Glutamatergic neuron (in vitro differentiated cells): ENCODE data around the gene SLC25A43. TPM values are rescaled to one million over a fixed set of nuclear protein-coding genes. Genes with fewer than 3 reads are reported as not detected.

Source experiments
- DNase-seq: peaks from one replicate; pipeline ENCODE4 v3.0.0; 2022
- H3K27ac Mint-ChIP-seq: one replicate; pipeline ENCODE4 v1.8.0; 2020; ENCODE audit warnings: mild to moderate bottlenecking, mixed read lengths, inconsistent platforms; ENCODE audit not compliant: unreplicated experiment
- H3K27me3 Mint-ChIP-seq: one replicate; pipeline ENCODE4 v1.8.0; 2020; ENCODE audit warnings: mild to moderate bottlenecking, moderate library complexity, mixed read lengths, inconsistent platforms; ENCODE audit not compliant: unreplicated experiment
- H3K36me3 Mint-ChIP-seq: one replicate; pipeline ENCODE4 v1.8.0; 2020; ENCODE audit warnings: mild to moderate bottlenecking, mixed read lengths, inconsistent platforms; ENCODE audit not compliant: unreplicated experiment
- H3K4me1 Mint-ChIP-seq: one replicate; pipeline ENCODE4 v1.8.0; 2020; ENCODE audit warnings: mild to moderate bottlenecking, low read depth, mixed read lengths, inconsistent platforms; ENCODE audit not compliant: unreplicated experiment
- H3K4me3 Mint-ChIP-seq: one replicate; pipeline ENCODE4 v1.8.0; 2020; ENCODE audit warnings: mild to moderate bottlenecking, mixed read lengths, inconsistent platforms; ENCODE audit not compliant: unreplicated experiment
- H3K9me3 Mint-ChIP-seq: one replicate; pipeline ENCODE4 v1.8.0; 2020; ENCODE audit warnings: mild to moderate bottlenecking, moderate library complexity, mixed read lengths, inconsistent platforms; ENCODE audit not compliant: unreplicated experiment
- total RNA-seq: library from RNA; stranded (reverse); fragmentation: NEBNext Ultra II Directional; extraction: Animal tissue kit (Norgen Biotek cat#: 25700); gene quantifications from one replicate; pipeline ENCODE4 v1.2.1, GENCODE V29; 2021; ENCODE audit not compliant: unreplicated experiment
- TF ChIP-seq, protein P1 (sequence below): fragments of 200-600 bp; sonication (generic); IDR thresholded peaks from one replicate; pipeline ENCODE4 v1.5.0; 2021; ENCODE audit not compliant: partially characterized antibody, unreplicated experiment

SLC25A43 gene
- total RNA-seq, 1 donor from 2014 or later: 1.0 TPM

DNA sequence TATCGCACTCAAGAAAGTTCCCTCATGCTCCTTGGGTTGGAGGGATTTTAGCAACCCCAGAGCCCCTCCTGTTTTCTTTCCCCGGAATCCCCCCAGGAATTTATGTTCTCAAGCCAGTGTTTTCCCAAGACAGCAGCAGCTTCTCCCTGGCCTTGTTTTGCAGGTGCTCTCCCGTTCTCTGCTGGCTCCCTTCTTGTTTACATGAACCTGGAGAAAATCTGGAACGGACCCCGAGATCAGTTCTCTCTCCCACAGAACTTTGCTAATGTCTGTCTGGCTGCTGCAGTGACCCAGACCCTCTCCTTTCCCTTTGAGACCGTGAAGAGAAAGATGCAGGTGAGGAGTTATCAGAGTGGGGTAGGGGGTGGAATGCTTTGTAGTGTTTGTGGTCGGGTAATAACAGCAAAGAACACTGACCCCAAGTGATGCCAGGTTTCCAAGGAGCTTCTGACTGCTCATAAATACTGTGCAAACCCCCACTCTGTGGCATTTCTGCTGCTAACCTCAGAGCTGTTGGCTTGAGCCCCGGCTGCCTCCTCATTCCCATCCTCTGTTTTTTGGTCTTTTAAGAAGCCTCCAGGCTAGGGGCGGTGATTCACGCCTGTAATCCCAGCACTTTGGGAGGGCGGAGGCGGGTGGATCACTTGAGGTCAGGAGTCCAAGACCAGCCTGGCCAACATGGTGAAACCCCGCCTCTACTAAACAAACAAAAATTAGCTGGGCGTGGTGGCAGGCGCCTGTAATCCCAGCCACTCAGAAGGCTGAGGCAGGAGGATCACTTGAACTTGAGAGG is 11.1 kb downstream of the SLC25A43 start:
- no peaks in the 10 kb centered on the region for H3K36me3 Mint-ChIP-seq
- H3K27ac Mint-ChIP-seq: no peak overlapping the region
- no peak for DNase-seq
- TF ChIP-seq, protein P1, sequence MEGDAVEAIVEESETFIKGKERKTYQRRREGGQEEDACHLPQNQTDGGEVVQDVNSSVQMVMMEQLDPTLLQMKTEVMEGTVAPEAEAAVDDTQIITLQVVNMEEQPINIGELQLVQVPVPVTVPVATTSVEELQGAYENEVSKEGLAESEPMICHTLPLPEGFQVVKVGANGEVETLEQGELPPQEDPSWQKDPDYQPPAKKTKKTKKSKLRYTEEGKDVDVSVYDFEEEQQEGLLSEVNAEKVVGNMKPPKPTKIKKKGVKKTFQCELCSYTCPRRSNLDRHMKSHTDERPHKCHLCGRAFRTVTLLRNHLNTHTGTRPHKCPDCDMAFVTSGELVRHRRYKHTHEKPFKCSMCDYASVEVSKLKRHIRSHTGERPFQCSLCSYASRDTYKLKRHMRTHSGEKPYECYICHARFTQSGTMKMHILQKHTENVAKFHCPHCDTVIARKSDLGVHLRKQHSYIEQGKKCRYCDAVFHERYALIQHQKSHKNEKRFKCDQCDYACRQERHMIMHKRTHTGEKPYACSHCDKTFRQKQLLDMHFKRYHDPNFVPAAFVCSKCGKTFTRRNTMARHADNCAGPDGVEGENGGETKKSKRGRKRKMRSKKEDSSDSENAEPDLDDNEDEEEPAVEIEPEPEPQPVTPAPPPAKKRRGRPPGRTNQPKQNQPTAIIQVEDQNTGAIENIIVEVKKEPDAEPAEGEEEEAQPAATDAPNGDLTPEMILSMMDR: no peak
- no peak overlapping the region for H3K4me3 Mint-ChIP-seq
- no peaks in the 10 kb centered on the region for H3K9me3 Mint-ChIP-seq
- no peaks in the 10 kb centered on the region for H3K4me1 Mint-ChIP-seq
- no peaks in the 10 kb centered on the region for H3K27me3 Mint-ChIP-seq

DNA sequence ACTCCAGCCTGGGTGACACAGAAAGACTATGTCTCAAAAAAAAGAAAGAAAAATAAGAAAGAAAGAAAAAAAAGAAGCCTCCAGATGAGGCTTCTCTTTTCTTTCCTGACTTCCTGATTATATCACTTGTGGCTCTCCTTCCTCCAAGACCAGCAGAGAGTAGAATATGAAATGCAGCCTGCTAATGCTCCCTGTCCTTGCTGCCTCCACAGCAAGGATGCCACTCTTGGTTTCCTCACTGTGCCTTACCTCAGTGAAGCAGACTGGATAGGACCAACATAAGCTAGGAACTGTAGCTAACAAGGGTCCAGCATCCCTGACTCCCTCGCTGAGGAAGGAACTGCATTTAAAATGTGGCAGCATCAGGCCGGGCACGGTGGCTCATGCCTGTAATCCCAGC is 11.7 kb downstream of the SLC25A43 start:
- Mint-ChIP-seq H3K4me3 (no peak overlapping the region), H3K27ac (no peak overlapping the region), H3K27me3 (no peaks in the 10 kb centered on the region), H3K9me3 (no peaks in the 10 kb centered on the region), H3K36me3 (no peaks in the 10 kb centered on the region), H3K4me1 (no peaks in the 10 kb centered on the region)
- TF ChIP-seq, protein P1: no peak
- DNase-seq: no peak

DNA sequence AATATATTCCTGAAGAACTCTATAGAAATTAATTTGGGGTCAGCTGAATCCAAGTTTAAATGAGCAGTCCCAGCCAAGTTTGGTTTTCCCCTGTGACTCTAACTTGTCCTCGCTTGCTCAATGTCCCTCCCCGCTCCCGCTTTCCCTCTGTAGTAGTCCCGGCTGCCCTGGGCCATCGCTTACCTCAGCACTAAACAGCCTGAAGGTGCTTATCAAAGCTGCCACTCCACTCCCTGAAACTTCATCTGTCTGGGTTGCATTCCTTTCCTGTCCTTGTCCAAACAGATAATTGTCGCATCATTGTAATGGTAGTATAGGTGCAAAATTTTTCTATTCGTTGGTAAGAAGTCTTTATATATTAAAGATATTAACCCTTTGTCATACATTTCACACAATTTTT is 12.8 kb downstream of the SLC25A43 start:
- Mint-ChIP-seq H3K36me3 (no peaks in the 10 kb centered on the region), H3K27me3 (no peaks in the 10 kb centered on the region), H3K9me3 (no peaks in the 10 kb centered on the region), H3K27ac (no peak overlapping the region), H3K4me3 (no peak overlapping the region), H3K4me1 (no peaks in the 10 kb centered on the region)
- TF ChIP-seq, protein P1: no peak
- no peak for DNase-seq

DNA sequence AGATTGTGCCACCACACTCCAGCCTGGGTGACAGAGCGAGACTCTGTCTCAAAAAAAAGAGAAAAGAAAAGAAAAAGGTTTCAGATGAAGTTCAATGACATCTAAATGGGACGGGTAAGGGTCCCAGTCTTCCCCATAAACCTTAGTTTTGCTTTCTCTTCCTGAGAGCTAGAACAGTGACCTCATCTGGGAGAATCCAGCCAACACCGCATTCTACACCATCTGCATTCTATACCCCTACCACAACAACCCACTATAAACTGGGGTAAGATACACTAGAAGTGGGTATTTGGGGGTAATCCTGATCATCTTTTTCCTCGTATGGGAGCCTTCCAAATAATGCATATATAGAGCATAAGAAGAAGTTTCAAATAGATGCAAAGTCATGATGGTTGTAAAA is 18.2 kb downstream of the SLC25A43 start:
- no peaks in the 10 kb centered on the region for H3K27me3 Mint-ChIP-seq
- H3K4me1 Mint-ChIP-seq: no peaks in the 10 kb centered on the region
- H3K36me3 Mint-ChIP-seq: no peaks in the 10 kb centered on the region

DNA sequence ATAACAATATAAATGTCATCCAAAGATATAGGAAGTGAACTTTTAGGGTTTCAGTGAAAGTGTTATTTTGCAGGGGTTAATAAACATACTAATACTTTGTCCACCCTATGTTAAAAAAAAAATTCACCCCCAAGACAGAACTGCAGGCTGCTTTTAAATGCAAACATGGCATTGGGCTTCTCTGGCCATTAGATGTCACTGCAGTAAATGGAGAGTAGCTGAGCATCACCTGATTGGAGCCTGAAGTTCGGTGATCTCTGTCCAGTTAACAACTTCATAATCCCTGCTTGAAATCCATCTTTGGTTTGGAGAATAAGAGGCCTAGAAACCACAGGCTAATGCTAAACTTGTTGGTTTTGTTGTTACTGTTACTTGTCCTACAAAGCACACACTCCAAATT is 18.7 kb downstream of the SLC25A43 start:
- Mint-ChIP-seq H3K27ac (no peak overlapping the region), H3K4me3 (no peak overlapping the region), H3K36me3 (no peaks in the 10 kb centered on the region), H3K4me1 (no peaks in the 10 kb centered on the region), H3K9me3 (peaks cover 3% of the 10 kb centered on the region), H3K27me3 (no peaks in the 10 kb centered on the region)
- TF ChIP-seq, protein P1: no peak
- no peak for DNase-seq

More for the DNA sequence above, 18.2 kb downstream of the SLC25A43 start:
- Mint-ChIP-seq H3K27ac (no peak overlapping the region), H3K9me3 (peaks cover 3% of the 10 kb centered on the region), H3K4me3 (no peak overlapping the region)
- DNase-seq: no peak
- TF ChIP-seq, protein P1: no peak
